B cell (primary cell): Measurements from ENCODE around the gene PILRB. TPM values are rescaled to one million over a fixed set of nuclear protein-coding genes. Genes with fewer than 3 reads are reported as not detected.

ENCODE experiments used
- ATAC-seq: fragments of 200-7000 bp; cut with Tn5 transposase; one replicate; pipeline ENCODE4 v1.10.0; 2021; ENCODE audit warnings: low read depth, mild to moderate bottlenecking, moderate number of reproducible peaks, moderate library complexity
- CTCF ChIA-PET: fragments of 350-600 bp; sonication (Branson Sonifier 250); formaldehyde crosslinking; loops from one replicate; lab custom pipeline; 2021; ENCODE audit warnings: antibody characterized with exemption, inconsistent platforms; lab: Charles Lee
- POLR2A ChIA-PET: fragments of 350-600 bp; sonication (Branson Sonifier 250); formaldehyde crosslinking; loops from one replicate; lab custom pipeline; 2021; ENCODE audit warnings: antibody characterized with exemption; lab: Charles Lee
- DNase-seq: peaks from one replicate; pipeline ENCODE4 v3.0.0; 2013
- H2AFZ ChIP-seq: 2 replicates; pipeline ENCODE4 v1.6.1; 2012; ENCODE audit warnings: mild to moderate bottlenecking, low read depth, low read length; ENCODE audit not compliant: insufficient read depth, poor library complexity, severe bottlenecking
- H3K27ac ChIP-seq, 2 donors: 1 replicate in 1 of 2; 2 replicates in 1 of 2; pipeline ENCODE4 v1.5.1; 2012 to 2013; ENCODE audit warnings: low read length in 2 of 2, mild to moderate bottlenecking in 2 of 2, moderate library complexity in 1 of 2
- H3K27me3 ChIP-seq, 4 experiments: fragments of 200-600 bp in 1 of 4; sonication (generic) in 1 of 4; replicated peaks in 1 of 4; 1 replicate in 2 of 4; 2 replicates in 2 of 4; pipeline versions ENCODE4 v1.6.1 to v1.7.0; 2013 to 2016; ENCODE audit warnings: low read length in 3 of 4, mild to moderate bottlenecking in 2 of 4, mixed read lengths in 1 of 4, moderate library complexity in 1 of 4; ENCODE audit not compliant: insufficient read depth in 4 of 4, control insufficient read depth in 3 of 4; ENCODE audit errors: control extremely low read depth in 1 of 4
- H3K36me3 ChIP-seq, 2 experiments: replicated peaks in 1 of 2; 1 replicate in 1 of 2; 2 replicates in 1 of 2; pipeline versions ENCODE4 v1.6.1 to v1.7.1; 2013; ENCODE audit warnings: low read length in 1 of 2; ENCODE audit not compliant: insufficient read depth in 2 of 2, control insufficient read depth in 1 of 2; ENCODE audit errors: control extremely low read depth in 1 of 2, extremely low read depth in 1 of 2
- H3K4me1 ChIP-seq, 2 donors: fragments of 200-600 bp in 1 of 2; sonication (generic) in 1 of 2; 1 replicate in 1 of 2; 2 replicates in 1 of 2; pipeline versions ENCODE4 v1.5.1 to v1.6.1; 2013 to 2017; ENCODE audit warnings: low read length in 2 of 2; ENCODE audit not compliant: control insufficient read depth in 2 of 2, insufficient read depth in 2 of 2
- H3K4me2 ChIP-seq: replicated peaks from 2 replicates; pipeline ENCODE3; 2012; ENCODE audit warnings: mild to moderate bottlenecking, low read depth, low read length; ENCODE audit not compliant: poor library complexity, severe bottlenecking
- H3K4me3 ChIP-seq, 5 experiments: fragments of 200-600 bp in 1 of 5; sonication (generic) in 1 of 5; 1 replicate in 3 of 5; 2 replicates in 2 of 5; pipeline versions ENCODE4 v1.5.1 to v1.7.0; 2011 to 2016; ENCODE audit warnings: low read length in 4 of 5, mild to moderate bottlenecking in 4 of 5, low read depth in 2 of 5, control low read depth in 1 of 5, moderate library complexity in 1 of 5; ENCODE audit not compliant: insufficient read depth in 1 of 5; ENCODE audit errors: control extremely low read depth in 1 of 5, extremely low read depth in 1 of 5
- H3K79me2 ChIP-seq: fragments of 200-600 bp; sonication (generic); one replicate; pipeline ENCODE4 v1.6.0; 2016; ENCODE audit warnings: low read length; ENCODE audit not compliant: control insufficient read depth, insufficient read depth
- H3K9ac ChIP-seq: fragments of 200-600 bp; sonication (generic); 2 replicates; pipeline ENCODE4 v1.6.1; 2017; ENCODE audit warnings: mild to moderate bottlenecking, low read length, moderate library complexity
- H3K9me3 ChIP-seq, 3 donors: one replicate each; pipeline versions ENCODE4 v1.6.1 to v1.7.1; 2013; ENCODE audit warnings: low read length in 2 of 3; ENCODE audit not compliant: control insufficient read depth in 2 of 3, insufficient read depth in 1 of 3; ENCODE audit errors: control extremely low read depth in 1 of 3
- H4K20me1 ChIP-seq: 2 replicates; pipeline ENCODE4 v1.6.0; 2012; ENCODE audit warnings: mild to moderate bottlenecking, low read length; ENCODE audit not compliant: insufficient read depth, control insufficient read depth, poor library complexity, severe bottlenecking
- H3K27ac Mint-ChIP-seq: one replicate; pipeline ENCODE4 v1.8.0; 2021; ENCODE audit warnings: mixed read lengths
- H3K27me3 Mint-ChIP-seq: one replicate; pipeline ENCODE4 v1.8.0; 2021; ENCODE audit warnings: mixed read lengths
- H3K4me1 Mint-ChIP-seq: one replicate; pipeline ENCODE4 v1.8.0; 2021; ENCODE audit warnings: mixed read lengths
- H3K4me3 Mint-ChIP-seq: one replicate; pipeline ENCODE4 v1.8.0; 2021; ENCODE audit warnings: mixed read lengths
- H3K9me3 Mint-ChIP-seq: one replicate; pipeline ENCODE4 v1.8.0; 2022; ENCODE audit warnings: mixed read lengths; ENCODE audit not compliant: insufficient read depth
- CTCF ChIP-seq: fragments of 200-600 bp; IDR thresholded peaks from one replicate; pipeline ENCODE4 v1.8.0; 2022; ENCODE audit warnings: antibody characterized with exemption, mild to moderate bottlenecking
- EZH2 ChIP-seq: IDR thresholded peaks from 2 replicates; pipeline ENCODE4 v1.6.1; 2012; ENCODE audit warnings: borderline replicate concordance, low read depth, mild to moderate bottlenecking, moderate library complexity, low read length; ENCODE audit not compliant: insufficient read depth, poor library complexity, severe bottlenecking
- WGBS: methylation state at CpG from one replicate; pipeline ENCODE4 v1.1.5; 2013; ENCODE audit warnings: missing lambda C conversion rate; ENCODE audit not compliant: insufficient coverage; 5-methylcytosine and 5-hydroxymethylcytosine counted together
- intact Hi-C: fragments of 100-400 bp; cut with micrococcal nuclease; formaldehyde crosslinking; loops from one replicate; pipeline ENCODE4 v1.10.0; 2022
- polyA plus RNA-seq: library from polyadenylated mRNA; depleted of rRNA; stranded (reverse); fragments of >200 nt; gene quantifications from 2 replicates; pipeline ENCODE4 v1.2.3, GENCODE V29; 2012
- total RNA-seq, 2 donors: library from RNA; stranded (reverse); fragments of 120-200 nt in 1 of 2; gene quantifications; 1 replicate in 1 of 2; 2 replicates in 1 of 2; pipeline versions ENCODE4 v1.2.3 to v1.2.4, GENCODE V29; 2013 to 2022

Gene PILRB
- total and polyA plus RNA-seq, 2 donors (not counting 1 experiment from before 2014, with no cell fraction given): 162 to 391 TPM

GRCh38 chr7:100366411-100367250 is 8.7 kb downstream of the PILRB start:
- ATAC-seq (no peak), DNase-seq (peak; percentile 70)
- H3K4me3 ChIP-seq: no peak overlapping the region
- no peak overlapping the region for H3K9ac ChIP-seq
- no peaks in the 10 kb centered on the region for H3K79me2 ChIP-seq
- POLR2A ChIA-PET: interaction anchor here (0.5 to 1.0 kb wide), 2 partner anchors 30 to 70 kb away, joined by 3 to 5 read pairs; partner anchors contain the start of gene PPP1R35
- no peaks in the 10 kb centered on the region for H4K20me1 ChIP-seq
- Mint-ChIP-seq H3K9me3 (no peaks in the 10 kb centered on the region), H3K27me3 (no peaks in the 10 kb centered on the region), H3K27ac (peak overlapping the region; percentile 99), H3K4me1 (peaks cover 70% of the 10 kb centered on the region), H3K4me3 (peak overlapping the region; percentile 51)
- intact Hi-C loops: no loop called here
- H3K4me1 ChIP-seq: peaks cover 58 to 65% of the 10 kb centered on the region in 2 donors
- WGBS: 27% methylated on average over 15 of the region's 16 CpGs
- TF ChIP-seq EZH2: no peak
- no peak for TF ChIP-seq CTCF
- peaks cover 0 to 15% of the 10 kb centered on the region in 2 experiments for H3K36me3 ChIP-seq
- no peaks in the 10 kb centered on the region for H3K27me3 ChIP-seq
- no peak overlapping the region for H2AFZ ChIP-seq
- H3K4me2 ChIP-seq: peak overlapping the region; percentile 72
- H3K9me3 ChIP-seq: no peaks in the 10 kb centered on the region
- CTCF ChIA-PET: interaction anchor here (0.6 to 1.0 kb wide), 2 partner anchors 22 to 41 kb away, joined by 3 to 10 read pairs; no protein-coding TSS in a partner anchor
- peak overlapping the region; percentile 97 to 99 for H3K27ac ChIP-seq

DNA sequence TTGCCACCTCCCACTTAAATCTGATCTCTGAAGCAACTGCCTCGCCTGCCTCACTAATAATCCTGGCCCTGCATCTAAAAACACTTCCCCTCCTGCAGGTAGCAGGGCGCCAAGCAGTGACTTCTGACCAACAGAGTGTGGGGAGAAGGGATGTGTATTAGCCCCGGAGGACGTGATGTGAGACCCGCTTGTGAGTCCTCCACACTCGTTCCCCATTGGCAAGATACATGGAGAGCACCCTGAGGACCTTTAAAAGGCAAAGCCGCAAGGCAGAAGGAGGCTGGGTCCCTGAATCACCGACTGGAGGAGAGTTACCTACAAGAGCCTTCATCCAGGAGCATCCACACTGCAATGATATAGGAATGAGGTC is 9.3 kb downstream of the PILRB start:
- ATAC-seq (no peak), DNase-seq (no peak)
- peak overlapping the region; percentile 51 for H3K4me3 Mint-ChIP-seq
- Histone ChIP-seq H3K4me3 (no peak overlapping the region), H3K27me3 (no peaks in the 10 kb centered on the region), H3K9me3 (no peaks in the 10 kb centered on the region), H3K79me2 (no peaks in the 10 kb centered on the region), H3K27ac (peak overlapping the region; percentile 97 to 99), H2AFZ (no peak overlapping the region), H3K4me1 (peaks cover 58 to 69% of the 10 kb centered on the region in 2 donors), H3K36me3 (peaks cover 0 to 9% of the 10 kb centered on the region in 2 experiments), H4K20me1 (no peaks in the 10 kb centered on the region), H3K9ac (no peak overlapping the region), H3K4me2 (peak overlapping the region; percentile 72)
- ChIA-PET CTCF (interaction anchor here (1.0 kb wide), 1 partner anchor 40 kb away, joined by 10 read pairs; no protein-coding TSS in a partner anchor), POLR2A (interaction anchor here (1.0 kb wide), 1 partner anchor 30 kb away, joined by 5 read pairs; no protein-coding TSS in a partner anchor)
- no peaks in the 10 kb centered on the region for H3K9me3 Mint-ChIP-seq
- peaks cover 76% of the 10 kb centered on the region for H3K4me1 Mint-ChIP-seq
- H3K27ac Mint-ChIP-seq: peak overlapping the region; percentile 99
- H3K27me3 Mint-ChIP-seq: no peaks in the 10 kb centered on the region
- WGBS: 89% methylated on average over 5 of the region's 8 CpGs
- intact Hi-C loops: no loop called here
- TF ChIP-seq EZH2 (no peak), CTCF (no peak)
